IMR-90 (cell line): Measurements from ENCODE around the gene NOL4L. TPM values are rescaled to one million over a fixed set of nuclear protein-coding genes. Genes with fewer than 3 reads are reported as not detected.

Experiments
- ATAC-seq: fragments of 200-7000 bp; cut with Tn5 transposase; 2 replicates; pipeline ENCODE4 v1.9.1; 2020; ENCODE audit warnings: low read depth, mild to moderate bottlenecking, moderate library complexity
- BruUV-seq: library from RNA; stranded (reverse); fragments of 400-500 nt; replicated peaks from 2 replicates; lab custom pipeline; 2021; lab: Mats Ljungman, UMichigan
- CTCF ChIA-PET: fragments of 300-600 bp; formaldehyde crosslinking; extraction: SDS; loops from one replicate; lab custom pipeline; 2021; ENCODE audit warnings: antibody characterized with exemption; lab: Yijun Ruan, JAX
- POLR2A ChIA-PET: fragments of 300-600 bp; sonication (Branson Sonifier 250); formaldehyde crosslinking; loops from one replicate; lab custom pipeline; 2022; ENCODE audit warnings: antibody characterized with exemption; ENCODE audit not compliant: unreplicated experiment; lab: Charles Lee
- DNase-seq: peaks from one replicate; pipeline ENCODE4 v3.0.0; 2013
- H2AFZ ChIP-seq: replicated peaks from 2 replicates; pipeline ENCODE3; 2013; ENCODE audit warnings: low read length, mild to moderate bottlenecking; ENCODE audit not compliant: poor library complexity
- H2AK5ac ChIP-seq: 2 replicates; pipeline ENCODE4 v1.6.1; 2013; ENCODE audit warnings: low read depth, low read length, inconsistent platforms
- H2AK9ac ChIP-seq: replicated peaks from 2 replicates; pipeline ENCODE3; 2013; ENCODE audit warnings: mild to moderate bottlenecking, low read depth, low read length, moderate library complexity; ENCODE audit not compliant: poor library complexity
- H2BK120ac ChIP-seq: 2 replicates; pipeline ENCODE4 v1.6.1; 2013; ENCODE audit warnings: low read depth, low read length, inconsistent platforms
- H2BK15ac ChIP-seq: 3 replicates; pipeline ENCODE4 v1.6.1; 2013; ENCODE audit warnings: low read depth, low read length, inconsistent platforms
- H2BK20ac ChIP-seq: 2 replicates; pipeline ENCODE4 v1.6.1; 2013; ENCODE audit warnings: low read depth, mild to moderate bottlenecking, inconsistent platforms, low read length, moderate library complexity
- H2BK5ac ChIP-seq: 2 replicates; pipeline ENCODE4 v1.6.1; 2013; ENCODE audit warnings: mild to moderate bottlenecking, low read depth, low read length, inconsistent platforms; ENCODE audit not compliant: poor library complexity, severe bottlenecking
- H3K14ac ChIP-seq: replicated peaks from 2 replicates; pipeline ENCODE4 v1.6.1; 2013; ENCODE audit warnings: low read depth, low read length, inconsistent platforms
- H3K18ac ChIP-seq: 2 replicates; pipeline ENCODE4 v1.6.1; 2013; ENCODE audit warnings: low read depth, low read length, control low read depth
- H3K23ac ChIP-seq: 2 replicates; pipeline ENCODE4 v1.6.1; 2013; ENCODE audit warnings: low read depth, low read length, inconsistent platforms
- H3K27ac ChIP-seq: 2 replicates; pipeline ENCODE4 v1.5.1; 2013; ENCODE audit warnings: mild to moderate bottlenecking, control low read depth, low read length; ENCODE audit not compliant: insufficient read depth
- H3K27me3 ChIP-seq: 2 replicates; pipeline ENCODE4 v1.6.1; 2013; ENCODE audit warnings: low read length; ENCODE audit not compliant: control insufficient read depth, insufficient read depth
- H3K36me3 ChIP-seq: 2 replicates; pipeline ENCODE4 v1.6.1; 2013; ENCODE audit warnings: low read length, mixed read lengths; ENCODE audit not compliant: control insufficient read depth, insufficient read depth
- H3K4ac ChIP-seq: 2 replicates; pipeline ENCODE4 v1.6.1; 2013; ENCODE audit warnings: low read depth, low read length, inconsistent platforms
- H3K4me1 ChIP-seq: 2 replicates; pipeline ENCODE4 v1.6.1; 2013; ENCODE audit warnings: low read length, mixed read lengths; ENCODE audit not compliant: control insufficient read depth, insufficient read depth
- H3K4me2 ChIP-seq: 2 replicates; pipeline ENCODE4 v1.6.1; 2013; ENCODE audit warnings: low read depth, mild to moderate bottlenecking, control low read depth, low read length, moderate library complexity
- H3K4me3 ChIP-seq: 2 replicates; pipeline ENCODE4 v1.5.1; 2013; ENCODE audit warnings: low read depth, mild to moderate bottlenecking, control low read depth, low read length, moderate library complexity; ENCODE audit not compliant: insufficient read depth
- H3K56ac ChIP-seq: 2 replicates; pipeline ENCODE4 v1.6.1; 2013; ENCODE audit warnings: low read length, inconsistent platforms; ENCODE audit not compliant: insufficient read depth; ENCODE audit errors: extremely low read depth
- H3K79me1 ChIP-seq, 2 experiments: 2 replicates each; pipeline ENCODE4 v1.6.1; 2013; ENCODE audit warnings: low read length in 2 of 2, inconsistent platforms in 1 of 2, low read depth in 1 of 2
- H3K9ac ChIP-seq: 2 replicates; pipeline ENCODE4 v1.6.1; 2013; ENCODE audit warnings: low read depth, low read length, control low read depth
- H3K9me1 ChIP-seq: 2 replicates; pipeline ENCODE4 v1.6.1; 2013; ENCODE audit warnings: low read length, inconsistent platforms; ENCODE audit not compliant: insufficient read depth
- H3K9me3 ChIP-seq: 2 replicates; pipeline ENCODE4 v1.6.1; 2013; ENCODE audit warnings: low read length; ENCODE audit not compliant: control insufficient read depth, insufficient read depth
- H4K20me1 ChIP-seq: 2 replicates; pipeline ENCODE4 v1.6.1; 2013; ENCODE audit warnings: low read length, inconsistent platforms; ENCODE audit not compliant: insufficient read depth
- H4K5ac ChIP-seq: 2 replicates; pipeline ENCODE4 v1.6.1; 2013; ENCODE audit warnings: mild to moderate bottlenecking, low read depth, low read length, control low read depth
- H4K8ac ChIP-seq, 2 experiments: 2 replicates each; pipeline ENCODE4 v1.6.1; 2013; ENCODE audit warnings: low read depth in 2 of 2, low read length in 2 of 2, control low read depth in 1 of 2, inconsistent platforms in 1 of 2
- H4K91ac ChIP-seq: 2 replicates; pipeline ENCODE4 v1.6.1; 2013; ENCODE audit warnings: low read depth, low read length, inconsistent platforms; ENCODE audit not compliant: insufficient read depth
- BHLHE40 ChIP-seq: fragments of 150-350 bp; IDR thresholded peaks from 2 replicates; pipeline ENCODE4 v1.6.1; 2016; ENCODE audit warnings: mild to moderate bottlenecking, low read depth, low read length
- ELK1 ChIP-seq: fragments of 150-350 bp; IDR thresholded peaks from 2 replicates; pipeline ENCODE4 v1.6.1; 2016; ENCODE audit warnings: low read depth, mild to moderate bottlenecking, low read length, moderate library complexity, borderline replicate concordance
- MAZ ChIP-seq: IDR thresholded peaks from 2 replicates; pipeline ENCODE4 v1.6.1; 2012; ENCODE audit warnings: low read depth, mild to moderate bottlenecking, low read length, improper control_type of control experiment, moderate library complexity, borderline replicate concordance
- MXI1 ChIP-seq: IDR thresholded peaks from 2 replicates; pipeline ENCODE4 v1.6.1; 2012; ENCODE audit warnings: low read depth, mild to moderate bottlenecking, low read length, moderate library complexity, borderline replicate concordance
- NFE2L2 ChIP-seq: fragments of 150-350 bp; IDR thresholded peaks from 2 replicates; pipeline ENCODE4 v1.6.1; 2016; ENCODE audit warnings: low read depth, mild to moderate bottlenecking, low read length
- RCOR1 ChIP-seq: IDR thresholded peaks from 2 replicates; pipeline ENCODE4 v1.6.1; 2012; ENCODE audit warnings: mild to moderate bottlenecking, low read length, improper control_type of control experiment; ENCODE audit not compliant: insufficient replicate concordance
- RFX5 ChIP-seq: IDR thresholded peaks from 2 replicates; pipeline ENCODE4 v1.8.0; 2012; ENCODE audit warnings: low read depth, mild to moderate bottlenecking, low read length, moderate library complexity
- SMC3 ChIP-seq: fragments of 150-350 bp; IDR thresholded peaks from 2 replicates; pipeline ENCODE4 v1.6.1; 2016; ENCODE audit warnings: low read depth, mild to moderate bottlenecking, antibody characterized with exemption, low read length, moderate library complexity
- USF2 ChIP-seq: fragments of 150-350 bp; IDR thresholded peaks from 2 replicates; pipeline ENCODE4 v1.6.1; 2017; ENCODE audit warnings: mild to moderate bottlenecking, antibody characterized with exemption, low read length, low read depth
- WGBS, 2 experiments: methylation state at CpG; one replicate each; pipeline versions ENCODE4 v1.1.5 to v1.1.7; 2013; ENCODE audit warnings: missing lambda C conversion rate in 2 of 2; ENCODE audit not compliant: insufficient read length in 1 of 2; ENCODE audit errors: extremely low coverage in 2 of 2; 5-methylcytosine and 5-hydroxymethylcytosine counted together
- dilution Hi-C: fragments of 300-500 bp; cut with HindIII; formaldehyde crosslinking; loops from one replicate; pipeline ENCODE4 v1.14.3; 2018; ENCODE audit warnings: low sequenced_read_pairs; ENCODE audit not compliant: unreplicated experiment
- in situ Hi-C: fragments of 300-500 bp; cut with MboI; formaldehyde crosslinking; loops from 3 replicates; pipeline ENCODE4 v1.14.3; 2019; ENCODE audit warnings: low sequenced_read_pairs, inconsistent platforms, mixed read lengths
- intact Hi-C: fragments of 100-400 bp; cut with micrococcal nuclease; formaldehyde crosslinking; loops from 2 replicates; pipeline ENCODE4 v1.10.0; 2022
- polyA plus RNA-seq, 3 experiments: library from polyadenylated mRNA; depleted of rRNA; stranded (reverse); fragments of >200 nt; gene quantifications; 2 replicates each; pipeline ENCODE4 v1.2.3, GENCODE V29; 2012; ENCODE audit warnings: low replicate concordance in 1 of 3
- total RNA-seq: library from RNA; depleted of rRNA; stranded (reverse); fragments of >200 nt; gene quantifications from 2 replicates; pipeline ENCODE4 v1.2.3, GENCODE V29; 2012

NOL4L gene
- total and polyA plus RNA-seq, 2 of the 4 experiments (the other 2 are of a cell fraction), result 4.7 to 13.3 TPM

- no peak for TF ChIP-seq BHLHE40
Measured at GRCh38 chr20:32474009-32474716, 111.0 kb downstream of the NOL4L start (continued).

GRCh38 chr20:32473231-32474008 lies 111.7 kb downstream of the NOL4L start:
- Histone ChIP-seq H2BK5ac (peak overlapping the region; percentile 85), H2BK120ac (peak overlapping the region; percentile 83), H3K4ac (peak overlapping the region; percentile 97), H2AFZ (peak overlapping the region; percentile 72), H3K56ac (no peak overlapping the region; the same call in 1 of the 2 replicates), H2AK9ac (peak overlapping the region; percentile 98), H3K36me3 (peaks cover 11% of the 10 kb centered on the region; the same call in 1 of the 2 replicates), H3K9ac (peak overlapping the region; percentile 17; the same call in 1 of the 2 replicates), H3K4me2 (peak overlapping the region; percentile 44; the same call in 1 of the 2 replicates), H3K4me3 (no peak overlapping the region), H3K79me1 (peaks cover 9 to 91% of the 10 kb centered on the region in 2 experiments; a peak in 3 of 4 replicates), H3K23ac (peak overlapping the region; percentile 72), H3K4me1 (peaks cover 48% of the 10 kb centered on the region), H2AK5ac (peak overlapping the region; percentile 84), H4K20me1 (peaks cover 19% of the 10 kb centered on the region), H3K27me3 (no peaks in the 10 kb centered on the region), H4K91ac (peak overlapping the region; percentile 91), H4K8ac (peak overlapping the region in 1 of 2 experiments; percentile 36; a peak in 1 of 4 replicates), H2BK15ac (peak overlapping the region; percentile 14; the same call in 1 of the 3 replicates), H3K14ac (peak overlapping the region; percentile 44; the same call in 1 of the 2 replicates), H3K9me1 (peaks cover 36% of the 10 kb centered on the region), H3K27ac (peak overlapping the region; percentile 85), H3K18ac (no peak overlapping the region; the same call in 1 of the 2 replicates), H4K5ac (no peak overlapping the region), H3K9me3 (no peaks in the 10 kb centered on the region), H2BK20ac (peak overlapping the region; percentile 13; the same call in 1 of the 2 replicates)
- ATAC-seq (no peak), DNase-seq (no peak)
- BruUV-seq, result no TSS peak
- 66% methylated on average over 12 of the region's 29 CpGs; no CpG with 5 or more reads in 1 of the 2 experiments for WGBS, 2 experiments
- dilution Hi-C loops (no loop called here), in situ Hi-C loops (no loop called here), intact Hi-C loops (no loop called here)
- ChIA-PET CTCF (no interaction called here), POLR2A (no interaction called here)
- TF ChIP-seq SMC3 (no peak), MAZ (no peak), ELK1 (no peak), NFE2L2 (no peak), USF2 (no peak), RFX5 (no peak), RCOR1 (no peak), MXI1 (no peak)
